NOMO-1 treated with DMSO at 0.1 percent for 48 hours (cell line): ENCODE data around the gene LRIG1.

Experiments used
- DNase-seq: peaks from one replicate; lab custom pipeline; 2025; ENCODE audit not compliant: unreplicated experiment; lab: John Stamatoyannopoulos, UW

The LRIG1 gene

DNA sequence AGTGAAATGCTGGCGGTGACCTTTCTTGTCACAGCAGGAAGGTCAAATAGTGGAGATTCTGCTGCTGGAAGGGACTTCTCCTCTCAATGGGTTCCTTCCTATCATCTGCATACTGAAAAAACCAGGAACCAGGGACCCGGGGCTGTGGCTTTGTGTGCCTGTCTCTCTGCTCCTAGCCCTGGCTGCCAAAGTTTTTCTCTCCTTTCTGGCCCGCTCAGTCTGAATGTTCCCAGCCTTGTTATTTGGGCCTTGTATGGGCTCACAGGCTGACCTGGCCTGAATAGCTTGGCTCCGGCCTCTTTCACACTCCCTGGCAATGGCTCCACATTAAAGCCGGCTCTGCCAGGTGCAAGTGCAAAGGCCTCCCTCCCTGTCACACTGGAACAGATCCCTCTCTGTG, 94.7 kb downstream of the LRIG1 start:
- DNase-seq, result no peak

GRCh38 chr3:66405701-66406091, 95.1 kb downstream of the LRIG1 start:
- DNase-seq, result no peak

GRCh38 chr3:66404903-66405700, 95.7 kb downstream of the LRIG1 start:
- no peak for DNase-seq

- no peak for DNase-seq
Measured at GRCh38 chr3:66404197-66404596, 96.6 kb downstream of the LRIG1 start.

- DNase-seq, result no peak
Measured at GRCh38 chr3:66403323-66403990, 97.4 kb downstream of the LRIG1 start.

DNA sequence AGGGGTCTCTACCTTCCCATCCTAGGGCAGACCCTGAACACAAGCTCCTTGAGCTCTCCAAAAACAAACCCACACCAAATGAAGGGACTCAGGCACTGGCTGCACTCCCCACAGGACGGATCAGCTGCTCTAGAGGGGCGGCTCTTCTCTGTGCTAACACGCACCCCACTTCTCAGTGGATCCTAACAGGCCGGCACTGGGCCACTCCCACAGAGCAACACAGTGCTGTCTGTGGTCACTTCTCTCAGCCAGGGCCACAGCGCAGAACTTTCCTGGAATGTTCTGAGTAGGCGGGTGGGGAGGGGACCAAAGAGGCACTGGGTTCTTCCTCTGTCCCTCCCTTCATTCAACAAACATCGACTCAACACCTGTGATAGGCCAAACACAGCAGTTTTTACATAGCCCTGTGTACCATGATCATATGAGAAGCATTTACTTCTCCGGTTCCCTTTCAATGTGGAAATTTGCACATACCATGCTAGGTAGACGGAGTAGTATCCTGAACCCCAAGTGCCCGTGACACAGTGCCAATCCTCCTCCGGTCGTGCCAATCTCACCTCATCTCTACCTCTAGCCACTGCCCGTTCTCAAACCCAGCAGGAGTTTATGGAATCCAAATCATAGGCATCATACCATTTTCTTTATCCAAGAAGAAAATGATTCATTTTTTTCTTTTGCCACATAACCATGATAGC, 98.1 kb downstream of the LRIG1 start:
- DNase-seq, result no peak

DNA sequence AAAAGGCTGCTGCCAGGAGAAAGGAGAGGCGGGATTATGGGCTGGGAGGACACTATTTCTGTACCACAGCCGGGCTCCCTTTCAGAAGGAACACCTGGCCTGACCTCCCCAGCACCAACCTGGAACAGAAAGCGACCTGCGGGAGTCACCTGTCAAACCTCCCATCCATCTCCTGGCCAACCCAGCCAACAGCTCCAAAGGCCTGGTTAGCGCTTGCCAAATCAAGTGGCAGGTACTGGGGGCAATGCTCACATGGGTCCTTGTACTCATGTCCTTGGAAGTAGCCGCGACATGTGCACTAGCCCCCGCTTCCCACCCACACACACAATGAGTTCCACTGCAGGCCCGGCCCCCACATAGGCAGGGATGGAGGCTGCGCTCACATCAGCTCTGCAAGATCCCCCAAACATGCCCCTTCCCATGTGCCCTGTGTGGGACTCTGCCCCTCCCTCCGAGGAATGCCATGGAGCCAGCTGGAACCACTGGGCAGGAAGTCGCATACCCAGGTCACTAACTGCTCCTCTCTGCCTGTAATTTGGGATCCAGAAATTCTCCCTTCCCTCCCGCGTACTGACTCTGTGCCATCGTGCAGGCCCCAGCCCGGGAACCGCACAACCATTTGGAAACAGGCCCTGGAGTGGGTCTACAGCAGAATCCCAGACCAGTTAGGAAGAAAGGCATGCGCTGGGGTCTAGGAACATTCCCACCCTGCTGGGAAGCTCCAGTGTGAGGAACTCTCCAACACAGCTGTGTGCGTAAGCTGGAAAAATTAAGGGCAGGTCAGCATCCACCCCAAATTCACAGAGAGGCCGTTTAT, 98.9 kb downstream of the LRIG1 start:
- DNase-seq, result no peak

DNA sequence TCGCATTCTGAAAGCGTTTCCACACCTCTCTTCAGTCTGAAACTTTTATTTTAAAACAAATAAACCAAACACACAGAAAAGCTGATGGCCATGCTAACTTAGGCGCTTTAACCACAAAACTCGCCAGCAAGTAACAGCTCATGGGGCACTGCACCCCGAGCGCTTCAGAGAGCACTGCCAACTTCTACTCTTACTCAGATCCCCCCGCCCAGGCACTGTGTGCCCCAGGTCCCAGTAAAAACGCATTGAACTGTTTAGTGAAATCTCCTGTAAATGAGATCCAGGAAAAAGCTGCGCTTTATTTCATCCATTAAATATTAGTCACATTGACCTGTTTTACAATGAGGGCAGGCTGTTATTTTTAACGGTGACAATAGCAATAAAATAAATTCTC, 99.7 kb downstream of the LRIG1 start:
- no peak for DNase-seq

DNA sequence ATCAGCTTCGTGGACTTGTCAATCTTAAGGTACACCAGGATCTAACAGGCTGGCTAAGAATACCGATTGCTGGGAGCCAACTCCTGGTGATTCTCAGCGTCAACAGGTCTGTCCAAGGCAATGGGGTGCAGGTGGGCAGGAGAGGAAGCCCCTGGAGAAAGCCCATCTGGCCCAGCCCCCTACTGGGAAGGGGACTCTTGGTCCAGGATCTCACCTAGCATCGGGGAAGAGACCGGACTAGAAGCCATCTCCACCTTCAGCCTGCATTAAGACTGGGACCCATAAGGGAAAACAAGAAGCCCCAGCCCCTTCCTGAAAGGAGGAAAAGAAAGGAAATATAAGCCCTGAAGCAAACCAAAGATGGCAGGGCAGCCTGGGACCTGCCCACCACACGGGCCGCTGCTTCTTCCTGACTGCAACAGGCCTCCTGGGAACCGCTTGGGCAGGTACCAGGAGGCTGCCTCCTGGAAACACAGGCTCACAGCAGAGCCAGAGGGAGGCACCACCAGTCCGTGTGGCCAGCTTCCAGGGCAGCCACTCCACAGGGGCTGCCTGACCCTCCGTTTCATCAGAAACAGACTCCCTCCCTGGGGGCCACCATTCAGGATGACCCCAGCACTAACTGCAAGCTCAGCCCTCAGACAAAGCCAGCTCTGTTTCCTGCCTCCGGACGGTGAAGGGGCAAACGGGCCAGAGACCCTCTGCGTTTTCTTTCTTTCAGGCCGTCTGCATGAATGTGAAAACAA, 100.2 kb downstream of the LRIG1 start:
- no peak for DNase-seq

- DNase-seq, result no peak
Measured at GRCh38 chr3:66399529-66400232, 101.1 kb downstream of the LRIG1 start.

GRCh38 chr3:66398228-66399025, 102.4 kb downstream of the LRIG1 start:
- DNase-seq, result no peak

DNA sequence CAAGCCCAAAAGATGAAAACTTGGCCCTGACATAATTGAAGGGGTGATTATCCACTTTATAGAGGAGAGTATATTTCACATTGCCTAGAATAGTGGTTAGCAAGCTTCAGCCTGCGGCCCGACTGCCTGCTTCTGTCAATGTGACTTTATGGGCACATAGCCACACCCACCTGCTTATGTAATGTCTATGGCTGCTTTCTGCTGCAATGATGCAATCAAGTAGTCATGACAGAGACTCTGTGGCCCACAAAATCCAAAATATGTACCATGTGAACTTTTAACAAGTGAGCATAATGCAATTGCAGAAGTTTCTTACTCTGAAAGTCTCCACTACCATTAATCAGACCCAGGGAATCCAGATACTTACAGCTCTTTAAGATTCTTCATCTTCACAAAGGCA, 103.1 kb downstream of the LRIG1 start:
- DNase-seq, result peak; percentile 70

GRCh38 chr3:66396888-66397287, 103.9 kb downstream of the LRIG1 start:
- no peak for DNase-seq

DNA sequence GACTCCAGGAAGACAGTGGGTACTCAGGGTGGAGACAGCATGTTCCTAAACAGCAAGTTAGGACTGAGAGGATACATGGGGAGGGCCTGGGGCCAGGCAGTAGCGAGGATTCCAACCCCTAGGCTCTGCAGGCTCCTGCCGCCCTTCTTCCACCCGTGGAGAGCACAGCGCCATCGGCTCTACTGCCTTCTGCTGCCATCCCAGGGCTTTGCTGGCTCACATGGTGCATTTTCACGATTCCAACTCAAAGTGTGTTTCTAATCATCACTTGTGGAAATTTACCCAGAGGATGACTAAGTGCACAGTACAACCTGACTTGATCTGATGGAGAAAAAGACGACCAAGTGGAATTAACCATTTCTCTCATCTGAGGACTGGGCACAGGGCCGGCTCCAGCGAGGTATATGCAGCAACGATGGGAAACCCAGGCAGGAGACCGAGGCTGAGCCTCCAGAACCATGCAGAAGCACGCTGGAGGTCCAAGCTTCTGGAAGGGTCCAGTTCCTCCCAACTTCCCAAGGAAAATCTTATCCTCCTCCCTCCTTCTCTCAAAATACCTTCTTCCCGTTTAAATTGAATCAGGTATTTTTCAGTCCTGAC, 104.6 kb downstream of the LRIG1 start:
- no peak for DNase-seq

DNA sequence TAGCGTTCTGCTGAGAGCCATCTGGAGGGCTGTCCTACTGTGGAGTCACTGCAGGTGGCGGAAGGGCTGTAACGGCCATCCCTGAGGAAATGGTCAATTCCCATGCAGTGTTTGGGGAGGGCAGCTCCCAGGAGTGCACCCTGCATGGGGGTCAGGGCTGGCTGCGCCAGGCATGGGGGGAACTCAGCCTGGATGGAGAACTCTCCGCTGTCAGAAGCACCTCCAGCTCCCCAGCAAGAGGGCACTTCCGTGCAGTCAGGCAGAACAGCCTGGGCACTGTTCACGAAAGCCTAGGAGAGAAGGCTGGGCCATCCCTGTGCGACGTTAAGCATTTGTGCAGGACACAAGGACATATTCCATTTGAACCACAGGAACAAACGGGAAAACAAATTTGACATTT, 105.2 kb downstream of the LRIG1 start:
- no peak for DNase-seq

GRCh38 chr3:66394753-66395249, 106.0 kb downstream of the LRIG1 start:
- no peak for DNase-seq

DNA sequence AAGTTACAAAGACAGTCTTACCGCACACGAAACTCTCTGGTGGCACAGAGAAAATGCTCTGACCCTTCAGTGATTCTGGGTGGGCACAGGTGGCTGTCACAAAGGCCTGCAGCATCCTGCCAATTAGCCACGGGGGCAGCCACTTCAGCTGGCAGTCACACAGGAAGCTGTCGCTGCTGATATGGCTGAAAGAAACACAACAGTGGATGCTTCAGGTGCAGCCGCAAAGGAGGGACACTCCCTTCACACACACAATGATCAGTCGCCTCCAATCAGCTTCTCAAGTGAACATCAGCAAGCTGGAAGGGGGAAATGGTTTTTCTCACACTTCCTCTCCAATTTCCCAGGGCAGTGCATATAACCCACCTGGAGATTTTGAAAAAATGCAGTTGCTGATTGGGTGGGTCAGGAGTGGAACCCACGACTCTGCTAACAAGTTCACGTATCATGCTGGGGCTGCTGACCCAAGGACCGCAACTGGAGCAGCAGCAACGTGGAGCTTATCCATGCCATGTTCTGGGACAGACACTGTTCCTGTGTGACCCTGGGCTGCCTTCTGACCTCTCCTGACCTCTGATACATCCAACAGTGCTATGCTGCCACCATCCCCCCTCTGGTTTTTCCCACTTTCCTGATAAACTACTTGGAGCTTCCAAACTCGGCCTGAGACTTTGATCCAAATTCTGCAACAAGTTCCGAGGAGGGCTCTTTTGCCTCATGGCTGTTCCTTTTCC, 106.6 kb downstream of the LRIG1 start:
- no peak for DNase-seq
